Fibroblast of peridontal ligament (primary cell): ENCODE results near the gene OPA3.

Experiments
- DNase-seq: peaks from one replicate; pipeline ENCODE4 v3.0.0-alpha.2; 2010; ENCODE audit errors: extremely low read depth

Gene OPA3

DNA sequence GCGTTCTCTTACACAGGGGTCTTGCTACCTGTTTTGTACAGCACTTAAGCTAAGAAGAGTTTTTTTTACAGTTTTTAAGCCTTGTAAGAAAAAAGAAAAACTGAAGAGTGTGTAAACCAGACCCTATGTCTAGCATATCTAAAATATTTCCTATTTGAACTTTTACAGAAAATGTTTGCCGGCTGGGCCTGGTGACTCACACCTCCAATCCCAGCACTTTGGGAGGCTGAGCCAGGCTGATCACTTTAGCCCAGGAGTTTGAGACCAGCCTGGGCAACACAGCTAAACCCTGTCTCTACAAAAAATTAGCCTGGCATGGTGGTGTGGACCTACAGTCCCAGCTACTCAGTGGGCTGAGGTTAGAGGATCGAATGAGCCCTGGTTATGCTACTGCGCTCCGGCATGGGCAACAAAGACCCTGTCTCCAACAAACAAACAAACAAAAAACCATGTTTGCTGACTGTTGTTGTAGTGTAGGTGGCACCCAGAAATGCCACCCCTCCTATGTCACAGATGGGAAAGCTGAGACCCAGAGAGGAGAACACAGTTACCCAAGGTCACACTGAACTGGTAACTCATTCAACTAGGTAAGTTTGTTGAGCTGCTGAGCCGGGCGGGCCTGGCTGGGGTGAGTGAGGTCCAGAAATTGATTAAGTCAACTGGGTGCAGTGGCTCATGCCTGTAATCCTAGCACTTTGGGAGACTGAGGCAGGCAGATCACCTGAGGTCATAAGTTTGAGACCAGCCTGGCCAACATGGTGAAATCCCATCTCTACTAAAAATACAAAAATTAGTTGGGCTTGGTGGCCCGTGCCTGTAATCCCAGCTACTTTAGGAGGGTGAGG is 79.2 kb downstream of the OPA3 start:
- peak; percentile 40 for DNase-seq

DNA sequence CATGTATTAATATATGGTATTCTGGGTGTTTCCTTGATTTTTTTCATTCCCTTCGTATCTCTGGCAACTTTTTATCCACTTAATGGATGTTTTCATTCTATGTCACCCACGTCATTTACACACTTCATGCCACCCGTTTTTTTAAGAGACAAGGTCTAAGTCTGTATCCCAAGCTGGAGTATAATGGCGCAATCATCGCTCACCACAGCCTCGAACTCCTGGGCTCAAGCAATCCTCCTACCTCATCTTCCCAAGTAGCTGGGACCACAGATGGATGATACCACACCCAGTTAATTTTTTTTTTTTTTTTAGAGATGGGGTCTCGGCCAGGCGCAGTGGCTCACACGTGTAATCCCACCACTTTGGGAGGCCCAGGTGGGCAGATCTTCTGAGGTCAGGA is 80.7 kb downstream of the OPA3 start:
- no peak for DNase-seq

DNA sequence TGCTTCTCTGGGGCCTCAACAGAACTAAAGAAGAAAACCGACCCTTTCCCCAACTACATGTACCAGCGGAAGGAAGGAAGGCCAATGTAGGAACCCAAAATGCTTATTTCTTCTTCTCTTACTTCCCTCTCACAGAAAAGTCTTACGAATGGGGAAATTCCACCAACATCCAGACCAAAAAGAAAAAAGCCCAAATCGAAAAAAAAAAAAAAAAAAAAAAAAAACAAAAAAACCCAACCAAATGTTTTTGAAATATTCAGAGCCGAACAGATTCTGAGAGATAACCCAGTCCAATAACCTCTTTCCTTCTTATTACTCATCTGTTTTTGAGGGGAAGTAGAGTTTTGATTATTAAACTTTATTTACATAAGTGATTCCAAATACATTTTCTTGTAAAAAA is 82.5 kb downstream of the OPA3 start:
- no peak for DNase-seq

DNA sequence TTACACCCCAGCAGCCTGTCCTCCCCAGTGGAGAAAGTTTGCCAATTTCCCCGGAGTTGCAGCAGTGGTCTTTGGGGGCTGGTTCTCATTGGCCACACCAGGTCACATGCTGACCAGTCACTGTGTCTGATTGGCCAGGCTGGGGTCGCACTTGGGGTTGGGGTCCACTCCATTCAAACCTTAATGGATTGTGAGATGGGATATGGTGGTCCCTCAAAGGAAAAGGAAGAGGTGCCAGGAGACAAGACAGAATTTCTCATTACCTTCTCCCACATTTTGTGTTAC is 82.9 kb downstream of the OPA3 start:
- no peak for DNase-seq

DNA sequence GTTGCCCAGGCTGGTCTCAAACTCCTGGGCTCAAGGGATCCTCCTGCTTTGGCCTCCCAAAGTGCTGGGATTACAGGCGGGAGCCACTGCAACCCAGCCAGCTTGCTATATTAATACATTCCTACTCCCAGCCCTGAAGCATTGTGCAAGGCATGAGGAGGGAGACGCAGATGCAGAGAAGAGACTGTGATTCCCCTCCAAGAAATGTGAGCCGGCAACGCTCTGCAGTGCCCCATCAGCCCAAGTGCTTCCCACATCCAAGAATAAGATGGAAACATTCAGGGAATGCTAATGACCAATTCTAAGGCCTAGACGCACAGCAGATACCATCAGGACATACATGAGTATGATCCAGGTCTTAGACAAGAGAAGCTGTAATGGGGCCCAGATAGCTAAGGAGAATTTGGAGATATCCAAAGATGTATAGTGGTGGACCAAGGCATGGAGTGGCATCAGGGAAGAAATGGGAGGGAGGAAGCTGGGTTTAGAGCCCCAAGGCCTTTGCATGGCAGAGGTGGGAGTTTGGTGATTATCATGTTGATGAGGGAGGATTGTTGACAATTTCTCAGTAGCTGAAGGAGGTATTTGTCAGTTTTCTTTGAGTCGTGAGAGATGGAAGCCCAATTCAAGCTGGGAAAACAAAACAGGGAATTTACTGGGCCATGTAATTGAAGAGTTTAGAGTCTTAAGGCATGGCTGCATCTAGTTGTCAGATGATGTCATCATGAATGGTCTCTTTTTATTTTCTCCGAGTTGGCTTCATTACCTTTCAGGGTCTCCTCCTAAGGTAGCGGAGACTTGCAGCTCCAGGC is 83.5 kb downstream of the OPA3 start:
- no peak for DNase-seq

DNA sequence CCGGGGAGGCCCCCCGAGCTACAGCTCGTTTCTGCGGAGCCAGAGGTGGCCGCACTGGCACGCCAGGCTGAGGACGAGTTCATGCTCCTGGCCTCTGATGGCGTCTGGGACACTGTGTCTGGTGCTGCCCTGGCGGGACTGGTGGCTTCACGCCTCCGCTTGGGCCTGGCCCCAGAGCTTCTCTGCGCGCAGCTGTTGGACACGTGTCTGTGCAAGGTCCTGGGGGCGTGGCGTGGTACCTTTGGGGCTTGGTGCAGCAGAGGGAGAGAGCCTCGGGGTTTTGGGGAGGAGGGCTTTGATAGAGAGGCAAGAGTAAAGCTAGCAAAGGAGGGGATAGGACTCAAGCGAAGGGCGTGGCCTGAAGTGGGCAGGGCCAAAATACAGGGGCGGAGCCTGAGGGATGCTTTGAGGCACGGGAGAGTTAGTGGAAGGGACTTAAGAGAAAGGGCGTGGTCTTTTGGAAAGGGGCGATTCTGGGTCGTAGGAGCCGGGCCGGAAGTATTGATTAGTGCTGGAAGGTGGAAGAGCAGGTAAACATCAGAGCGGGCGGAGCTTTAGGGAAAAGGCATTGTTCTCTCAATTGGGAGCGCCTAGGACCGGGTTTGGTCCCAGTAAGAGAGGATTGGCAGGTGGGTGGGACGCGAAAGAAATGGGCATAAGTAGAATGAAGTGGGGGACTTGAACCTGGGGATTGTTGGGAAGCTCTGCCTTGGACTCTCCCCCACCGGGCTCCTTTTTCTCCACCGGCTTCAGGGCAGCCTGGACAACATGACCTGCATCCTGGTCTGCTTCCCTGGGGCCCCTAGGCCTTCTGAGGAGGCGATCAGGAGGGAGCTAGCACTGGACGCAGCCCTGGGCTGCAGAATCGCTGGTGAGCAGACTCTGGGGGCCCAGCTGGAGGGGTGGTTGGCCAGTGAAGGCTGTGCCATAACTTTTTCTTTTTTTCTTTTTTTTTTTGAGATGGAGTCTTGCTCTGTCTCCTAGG is 85.1 kb downstream of the OPA3 start:
- DNase-seq: no peak

DNA sequence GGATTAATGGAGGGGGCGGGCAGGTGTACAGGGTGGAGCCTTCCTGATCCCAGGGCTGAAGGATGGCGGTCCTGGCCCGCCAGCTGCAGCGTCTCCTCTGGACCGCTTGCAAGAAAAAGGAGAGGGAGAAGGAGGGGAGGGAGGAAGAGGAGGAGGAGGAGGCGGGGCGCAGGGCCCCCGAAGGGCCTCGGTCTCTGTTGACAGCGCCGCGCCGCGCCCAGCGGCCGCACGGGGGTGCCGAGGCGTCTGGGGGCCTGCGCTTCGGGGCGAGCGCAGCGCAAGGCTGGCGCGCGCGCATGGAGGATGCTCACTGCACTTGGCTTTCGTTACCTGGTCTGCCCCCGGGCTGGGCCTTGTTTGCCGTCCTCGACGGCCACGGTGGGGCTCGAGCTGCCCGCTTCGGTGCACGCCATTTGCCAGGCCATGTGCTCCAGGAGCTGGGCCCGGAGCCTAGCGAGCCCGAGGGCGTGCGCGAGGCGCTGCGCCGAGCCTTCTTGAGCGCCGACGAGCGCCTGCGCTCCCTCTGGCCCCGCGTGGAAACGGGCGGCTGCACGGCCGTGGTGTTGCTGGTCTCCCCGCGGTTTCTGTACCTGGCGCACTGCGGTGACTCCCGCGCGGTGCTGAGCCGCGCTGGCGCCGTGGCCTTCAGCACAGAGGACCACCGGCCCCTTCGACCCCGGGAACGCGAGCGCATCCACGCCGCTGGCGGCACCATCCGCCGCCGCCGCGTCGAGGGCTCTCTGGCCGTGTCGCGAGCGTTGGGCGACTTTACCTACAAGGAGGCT is 86.0 kb downstream of the OPA3 start, which contains the start of gene PPM1N:
Gene PPM1N (plus strand): TSS at position 33 of the 785 bp plus-strand sequence. CDS start 30 bp downstream, at position 63.
- DNase-seq: no peak

DNA sequence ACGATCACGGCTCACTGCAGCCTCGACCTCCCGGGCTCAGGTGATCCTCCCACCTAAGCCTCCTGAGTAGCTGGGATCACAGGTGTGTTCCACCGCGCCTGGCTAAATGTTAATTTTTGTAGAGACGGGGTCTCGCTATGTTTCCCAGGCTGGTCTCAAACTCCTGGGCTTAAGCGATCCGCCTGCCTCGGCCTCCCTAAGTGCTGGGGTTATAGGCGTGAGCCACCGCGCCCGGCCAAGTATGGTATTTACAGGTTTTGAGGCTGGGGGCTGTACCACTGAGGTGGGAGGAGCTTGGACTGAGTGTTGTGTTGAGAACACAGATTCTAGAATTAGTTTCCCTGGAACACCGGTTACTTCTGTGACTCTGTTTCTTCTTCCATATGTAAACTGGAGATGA is 86.8 kb downstream of the OPA3 start:
- DNase-seq: no peak

DNA sequence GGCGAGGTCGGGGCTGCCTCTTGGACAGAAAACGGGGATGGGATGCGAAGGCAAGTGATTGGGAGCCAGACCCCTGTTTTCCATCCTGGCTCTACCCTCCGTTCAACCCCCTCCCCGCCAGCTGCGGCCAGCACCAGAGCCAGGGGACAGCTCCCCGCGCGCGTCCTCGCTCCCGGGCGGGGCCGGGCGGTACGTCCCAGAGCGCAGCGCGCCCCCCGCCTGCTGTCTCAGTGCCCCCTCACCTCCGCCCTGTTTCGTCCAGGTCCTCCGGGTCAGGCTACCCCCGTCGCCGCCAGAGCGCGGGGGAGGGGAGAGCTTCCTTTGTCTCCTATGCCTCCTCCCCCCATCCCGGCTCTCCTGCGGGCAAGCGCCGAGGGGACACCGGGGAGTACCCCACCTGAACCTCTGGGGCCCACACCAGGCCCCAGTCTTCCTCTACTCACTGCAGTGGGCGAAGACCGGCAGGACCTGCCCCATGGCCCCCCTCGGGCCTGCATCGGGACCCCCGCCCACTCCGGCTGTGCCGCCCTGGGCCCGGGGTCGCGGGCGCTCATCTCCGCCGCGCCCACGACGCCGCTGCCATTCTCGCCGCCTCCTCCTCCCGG is 88.2 kb downstream of the OPA3 start:
- no peak for DNase-seq

DNA sequence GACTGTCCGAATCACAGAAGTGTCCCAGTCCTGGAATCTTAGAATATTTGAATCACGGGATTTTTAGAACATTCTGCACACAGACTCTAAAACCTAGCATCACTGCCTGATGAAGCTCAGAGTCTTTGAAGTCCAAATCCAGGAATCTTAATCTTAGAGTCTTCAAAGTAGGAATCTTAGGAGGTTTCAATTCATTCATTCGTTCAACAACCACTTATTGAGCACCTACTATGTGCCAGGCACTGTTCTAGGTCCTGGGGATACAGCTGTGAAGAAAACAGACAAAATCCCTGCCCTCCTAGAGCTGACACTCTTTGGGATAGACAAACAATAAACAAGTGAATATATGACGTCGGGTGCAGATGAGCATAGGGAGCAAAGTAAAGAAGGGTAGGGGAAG is 89.4 kb downstream of the OPA3 start:
- no peak for DNase-seq

DNA sequence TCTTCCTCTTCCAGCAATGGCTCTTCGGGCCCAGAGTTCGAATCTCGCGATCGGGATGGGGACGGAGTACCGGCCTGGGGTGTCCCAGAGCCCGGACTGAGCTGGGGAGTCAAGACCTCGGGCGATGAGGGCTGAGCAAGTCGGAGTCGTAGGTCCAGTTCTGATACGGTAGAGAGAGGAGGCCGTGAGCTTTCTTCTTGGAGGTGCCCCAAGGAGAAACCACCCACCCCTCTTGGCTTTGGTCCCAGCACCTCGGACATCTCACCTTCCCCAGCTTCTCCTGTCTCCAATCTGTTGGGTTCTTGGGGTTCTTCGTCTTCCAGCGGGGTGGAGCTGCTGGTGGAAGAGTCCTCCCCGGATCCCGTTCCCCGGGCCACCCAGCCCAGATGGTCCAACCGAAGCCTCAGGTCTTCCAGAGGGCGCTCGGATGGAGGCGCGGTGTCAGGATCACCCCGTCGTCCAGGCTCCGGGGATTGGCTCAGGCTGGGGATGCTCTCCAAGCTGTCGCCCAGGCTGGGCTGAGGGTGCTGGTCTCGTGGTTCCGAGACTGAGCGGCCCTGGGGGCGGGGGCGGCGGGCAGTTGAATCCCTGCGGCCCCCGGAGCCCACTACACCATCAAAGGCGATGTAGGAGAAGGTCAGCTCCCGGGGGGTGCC is 90.2 kb downstream of the OPA3 start:
- DNase-seq: no peak

DNA sequence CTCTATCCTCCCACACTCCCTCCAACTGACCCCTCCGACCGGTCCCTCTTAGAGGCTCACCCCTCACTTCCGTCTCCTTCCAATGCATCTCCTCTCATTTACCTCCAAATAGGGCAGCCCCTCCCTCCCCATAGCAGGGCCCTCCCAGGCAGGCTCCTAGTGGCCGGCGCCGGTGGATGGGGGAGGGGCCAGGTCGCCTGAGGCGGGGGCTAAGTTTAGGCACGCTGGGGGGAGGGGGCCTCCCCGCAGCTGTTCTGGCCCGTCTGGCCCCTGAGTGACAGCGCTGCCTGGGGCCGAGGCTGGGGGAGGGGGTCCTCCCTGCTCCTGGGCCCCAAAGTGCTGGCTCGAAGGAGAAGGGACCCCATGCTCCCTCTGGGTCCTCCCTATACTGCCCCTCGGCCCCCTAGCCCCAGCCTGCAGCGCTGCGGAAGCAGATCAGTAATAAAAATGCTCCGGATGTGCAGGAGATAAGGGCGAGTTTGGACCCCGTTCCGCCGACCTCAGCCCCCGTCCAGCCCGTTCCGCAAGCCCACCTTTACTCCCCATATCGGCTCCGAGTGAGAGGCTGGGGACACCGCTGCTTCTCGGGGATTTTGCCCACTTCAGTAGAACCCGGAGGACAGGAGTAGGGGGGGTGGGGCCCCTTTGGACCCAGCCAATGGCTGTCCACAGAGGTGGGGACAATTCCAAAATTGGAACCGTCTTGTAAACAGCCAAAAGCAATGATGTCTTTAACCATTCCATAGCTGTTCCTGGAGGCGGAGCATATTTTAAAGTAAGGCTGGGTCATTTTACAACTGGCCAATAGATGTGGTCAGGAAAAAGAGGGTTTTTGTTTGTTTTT is 91.8 kb downstream of the OPA3 start:
- DNase-seq: peak; percentile 75

DNA sequence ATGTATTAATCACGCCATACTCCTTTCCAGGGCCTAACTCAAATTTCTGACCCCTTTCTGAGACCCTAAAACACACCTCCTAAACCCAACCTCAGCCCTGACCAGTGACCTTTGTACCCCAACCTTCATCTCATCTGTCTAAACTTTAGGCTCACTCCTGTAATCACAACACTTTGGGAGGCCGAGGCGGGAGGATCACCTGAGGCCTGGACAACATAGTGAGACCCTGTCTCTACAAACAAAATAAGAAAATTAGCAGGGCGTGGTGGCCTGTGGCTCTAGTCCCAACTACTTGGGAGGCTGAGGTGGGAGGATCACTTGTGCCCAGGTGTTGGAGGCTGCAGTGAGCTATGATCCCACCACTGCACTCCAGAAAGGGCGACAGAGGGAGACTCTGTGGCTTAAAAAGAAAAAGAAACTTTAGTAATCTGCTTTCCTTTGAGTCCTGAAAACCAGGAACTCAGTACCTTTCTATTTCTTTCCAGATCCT is 92.4 kb downstream of the OPA3 start:
- DNase-seq: no peak

DNA sequence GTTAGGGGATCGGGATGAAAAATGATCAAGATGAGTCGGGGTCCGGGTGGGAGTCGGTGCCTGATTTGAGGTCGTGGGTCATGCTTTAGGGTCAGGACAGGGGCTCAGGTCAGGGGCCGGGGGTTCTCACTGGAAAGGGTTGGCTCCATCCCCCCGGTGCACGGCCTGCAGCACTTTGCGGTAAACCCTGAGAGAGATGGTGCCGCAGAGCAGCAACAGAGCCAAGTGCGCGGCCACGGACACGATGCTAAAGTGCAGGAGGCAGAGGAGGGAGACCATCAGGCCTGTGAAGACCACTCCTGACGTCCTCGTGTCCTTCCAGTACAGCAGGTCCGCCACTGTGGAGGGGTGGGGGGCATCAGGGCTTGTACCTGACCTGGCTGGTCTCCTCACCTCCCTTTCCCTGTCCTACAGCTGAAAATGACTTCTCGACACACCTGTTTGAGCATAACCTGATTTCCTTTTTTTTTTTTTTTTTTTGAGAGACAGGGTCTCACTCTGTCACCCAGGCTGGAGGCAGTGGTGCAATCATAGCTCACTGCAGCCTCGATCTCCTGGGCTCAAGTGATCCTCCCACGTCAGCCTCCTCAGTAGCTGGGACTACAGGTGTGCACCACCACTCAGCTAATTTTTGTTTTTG is 95.3 kb downstream of the OPA3 start:
- no peak for DNase-seq

DNA sequence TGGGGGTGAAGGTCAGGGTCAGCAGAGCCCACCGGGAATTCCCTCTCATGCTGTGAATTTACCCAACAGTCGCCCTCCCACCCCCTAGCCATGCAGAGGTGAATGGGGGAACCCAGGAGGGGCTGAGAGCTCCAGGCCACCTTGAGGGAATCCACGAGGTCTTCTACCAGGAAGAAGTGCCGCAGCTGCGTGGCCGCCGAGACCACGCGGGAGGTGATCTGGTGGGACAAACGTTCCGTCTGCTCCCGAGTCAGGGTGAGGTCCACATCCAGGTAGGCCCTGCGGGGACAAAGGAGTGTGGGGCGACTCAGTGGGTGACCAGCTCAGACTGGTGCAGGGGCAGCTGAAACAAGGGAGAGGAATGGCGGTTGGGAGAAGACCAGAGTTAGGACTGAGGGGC is 95.9 kb downstream of the OPA3 start:
- DNase-seq: no peak

DNA sequence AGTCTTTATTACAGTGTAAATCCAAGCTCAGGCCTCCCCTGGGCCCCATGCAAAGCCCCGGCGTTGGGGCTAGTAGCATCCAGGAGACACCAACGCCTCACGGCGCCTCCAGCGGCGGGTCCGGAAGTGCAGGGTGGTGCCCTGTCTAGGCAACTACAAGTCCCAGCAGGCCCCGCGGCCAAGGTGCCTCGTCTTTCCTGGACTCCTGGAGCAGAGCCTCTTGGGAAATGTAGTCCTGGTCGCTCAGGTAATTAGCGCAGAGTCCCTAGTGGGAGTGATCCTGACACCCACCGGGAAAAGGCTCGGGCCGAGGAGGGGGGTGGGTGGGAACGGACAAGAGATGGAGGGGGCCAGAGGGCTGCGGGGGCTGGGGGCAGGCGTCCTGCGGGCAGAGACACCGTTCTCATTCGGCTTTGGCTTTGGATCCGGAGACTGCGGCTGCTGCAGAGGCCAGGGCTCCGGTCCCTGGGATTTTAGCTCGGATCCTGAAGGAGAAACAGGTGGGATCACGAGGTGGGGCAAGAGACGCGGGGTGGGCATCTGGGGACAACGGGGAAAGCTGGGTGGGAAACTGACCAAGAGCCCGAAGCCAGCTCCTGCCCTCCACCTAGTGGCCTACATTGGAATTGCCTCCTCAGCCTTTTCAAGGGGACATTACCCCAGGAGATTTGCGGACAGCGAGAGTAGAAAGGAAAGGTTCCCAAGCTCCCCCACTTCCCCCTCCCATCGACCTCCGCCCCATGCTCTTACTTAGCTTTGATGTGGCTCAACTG is 99.1 kb downstream of the OPA3 start:
- peak; percentile 91 for DNase-seq

DNA sequence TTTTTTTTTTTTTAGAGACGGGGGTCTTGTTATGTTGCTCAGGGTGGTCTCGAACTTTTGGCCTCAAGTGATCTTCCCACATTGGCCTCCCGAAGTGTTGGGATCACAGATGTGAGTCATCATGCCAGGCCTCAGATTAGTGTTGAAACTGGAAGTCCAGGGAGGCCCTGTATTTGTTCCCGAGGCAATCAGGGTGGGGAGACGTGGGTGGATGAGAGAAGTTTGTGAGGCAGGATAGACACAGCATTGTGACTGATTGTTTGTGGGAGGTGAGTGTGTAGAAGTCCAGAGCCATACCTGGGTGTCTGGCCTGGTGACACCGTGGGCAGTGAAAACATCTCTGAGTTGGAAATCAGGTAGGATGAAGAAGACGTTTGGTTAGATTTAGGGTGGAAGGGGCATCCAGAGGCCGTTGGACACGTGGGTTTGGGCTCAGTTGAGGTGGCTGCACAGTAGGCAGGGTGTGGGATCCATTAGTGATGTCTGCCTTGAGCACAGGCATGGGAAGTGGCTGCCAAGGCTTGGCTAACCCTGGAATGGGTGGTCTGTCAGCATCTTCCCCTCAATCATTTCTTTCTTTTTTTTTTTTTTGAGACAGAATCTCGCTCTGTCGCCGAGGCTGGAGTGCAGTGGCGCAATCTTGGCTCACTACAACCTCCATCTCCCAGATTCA is 100.2 kb downstream of the OPA3 start:
- peak; percentile 17 for DNase-seq
